DMS53 treated with DMSO at 0.1 percent for 48 hours (cell line): ENCODE data around the gene NFATC4.

ENCODE experiments used
- DNase-seq: peaks from one replicate; lab custom pipeline; 2025; ENCODE audit not compliant: unreplicated experiment; lab: John Stamatoyannopoulos, UW

The NFATC4 gene

DNA sequence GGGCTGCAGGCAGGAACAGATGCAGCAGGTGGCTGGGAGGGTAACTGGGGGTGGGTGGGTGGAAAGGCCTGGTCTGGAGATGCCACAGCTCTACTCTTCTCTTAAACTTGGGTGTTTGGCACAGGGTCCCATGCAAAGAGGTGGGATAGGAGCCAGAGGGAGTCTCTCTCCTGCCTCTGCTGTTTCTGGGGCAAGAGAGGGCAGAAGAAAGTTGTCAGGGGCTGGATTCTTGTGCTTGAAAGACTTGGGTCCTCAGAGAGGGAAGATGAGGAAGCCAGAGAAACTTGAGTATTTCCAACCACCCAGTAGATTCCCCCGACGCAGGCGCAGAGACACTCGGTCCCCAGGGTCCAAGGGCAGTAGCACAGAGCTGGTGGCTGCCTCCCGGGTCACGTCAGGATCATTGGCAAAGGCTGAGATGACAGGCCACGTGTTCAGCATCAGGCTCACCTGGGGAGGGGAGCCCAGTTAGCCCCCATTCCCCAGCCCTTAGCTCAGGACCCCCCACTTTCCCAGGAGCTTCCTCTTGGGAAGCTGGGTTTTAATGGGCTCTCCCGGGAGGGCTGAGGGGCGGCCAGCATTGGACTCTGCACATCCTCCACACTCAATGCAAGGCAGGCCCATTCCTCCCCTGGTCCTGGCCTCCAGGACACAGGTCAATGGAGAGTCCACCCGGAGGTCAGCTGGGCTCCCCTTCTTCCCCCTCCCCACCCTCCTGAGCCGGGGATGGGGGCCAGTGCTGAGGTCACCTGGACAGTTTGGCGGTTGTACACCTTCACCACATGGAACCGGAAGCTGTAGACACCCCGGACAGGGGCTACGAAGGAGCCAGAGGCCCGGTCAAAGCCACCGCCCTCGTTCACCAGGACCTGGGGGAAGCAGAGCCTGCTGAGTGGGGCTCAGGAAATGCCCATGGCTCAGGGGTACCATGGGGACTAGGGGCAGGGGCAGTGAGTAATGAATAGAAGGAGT lies 59.8 kb downstream of the NFATC4 start:
- no peak for DNase-seq

DNA sequence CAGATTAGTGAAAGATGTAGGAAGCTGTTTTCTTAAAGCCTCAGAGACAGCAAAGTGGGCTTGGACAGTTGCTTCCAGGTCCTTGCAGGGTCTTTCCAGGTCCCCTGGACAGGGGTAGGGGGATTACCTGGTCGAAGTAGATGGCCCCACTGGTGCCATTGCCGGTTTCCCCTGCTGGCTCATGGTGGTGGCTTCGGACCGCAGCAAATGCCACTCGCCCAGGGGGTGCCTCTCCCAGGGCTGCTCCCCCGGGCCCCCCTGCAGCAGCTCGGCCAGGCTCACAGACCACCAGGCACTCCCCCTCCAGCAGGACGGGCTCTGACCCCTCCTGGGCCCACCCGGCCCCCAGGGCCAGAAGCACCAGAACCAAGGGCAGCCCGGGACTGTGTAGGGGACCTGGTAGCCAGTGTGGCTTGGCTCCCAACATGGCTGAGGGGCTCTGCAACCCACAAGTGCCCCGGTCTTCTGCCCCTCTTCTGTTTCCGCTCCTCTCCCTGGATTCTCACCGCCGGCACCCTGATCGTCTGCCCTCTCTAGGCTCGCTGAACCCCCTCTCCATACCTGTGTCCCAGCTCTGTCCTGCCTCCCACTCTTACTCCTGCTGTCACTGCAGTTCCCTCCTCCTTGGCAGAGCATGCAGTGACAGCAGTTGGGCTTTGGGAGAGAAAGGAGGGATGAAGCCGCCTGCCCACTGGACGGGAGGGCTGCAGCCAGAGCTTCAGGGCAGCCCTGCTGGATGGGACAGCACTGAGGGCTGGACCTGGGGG lies 60.8 kb downstream of the NFATC4 start:
- no peak for DNase-seq
